RPMI8226 (cell line): Measurements from ENCODE around the gene TFF1.

ENCODE experiments used
- DNase-seq: peaks from one replicate; pipeline ENCODE4 v3.0.0-alpha.2; 2015

TFF1 gene

DNA sequence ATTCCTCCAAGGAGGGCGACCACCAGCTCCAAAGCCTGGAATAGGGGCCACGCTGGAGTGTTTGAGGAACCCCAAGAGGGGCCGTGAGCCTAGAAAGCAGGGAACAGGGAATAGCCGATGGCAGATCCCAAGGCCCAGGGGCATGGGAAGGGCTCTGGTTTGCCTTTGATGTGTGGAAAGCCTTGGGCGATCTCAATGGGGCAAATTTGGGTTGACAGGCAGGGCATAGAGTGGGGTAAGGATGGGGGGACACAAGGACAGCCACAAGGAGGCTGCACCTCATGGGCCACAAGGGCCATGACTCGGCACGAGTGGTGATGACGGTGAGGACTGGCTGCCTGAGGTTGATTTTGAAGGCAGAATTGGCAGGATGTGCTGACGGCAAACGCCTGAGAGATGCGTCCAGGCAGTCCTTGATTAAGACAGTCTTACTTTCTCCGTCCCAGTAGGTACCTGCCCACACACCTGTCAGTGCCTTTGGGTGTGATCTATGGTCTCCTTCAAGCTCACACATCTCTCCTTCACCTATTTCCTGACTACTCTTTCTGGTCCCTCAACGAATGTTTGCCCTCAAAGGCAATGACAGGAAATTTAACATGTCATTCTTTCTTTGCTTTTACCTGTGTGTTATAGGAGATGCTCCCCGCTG is 31.5 kb upstream of the TFF1 start:
- DNase-seq = no peak

DNA sequence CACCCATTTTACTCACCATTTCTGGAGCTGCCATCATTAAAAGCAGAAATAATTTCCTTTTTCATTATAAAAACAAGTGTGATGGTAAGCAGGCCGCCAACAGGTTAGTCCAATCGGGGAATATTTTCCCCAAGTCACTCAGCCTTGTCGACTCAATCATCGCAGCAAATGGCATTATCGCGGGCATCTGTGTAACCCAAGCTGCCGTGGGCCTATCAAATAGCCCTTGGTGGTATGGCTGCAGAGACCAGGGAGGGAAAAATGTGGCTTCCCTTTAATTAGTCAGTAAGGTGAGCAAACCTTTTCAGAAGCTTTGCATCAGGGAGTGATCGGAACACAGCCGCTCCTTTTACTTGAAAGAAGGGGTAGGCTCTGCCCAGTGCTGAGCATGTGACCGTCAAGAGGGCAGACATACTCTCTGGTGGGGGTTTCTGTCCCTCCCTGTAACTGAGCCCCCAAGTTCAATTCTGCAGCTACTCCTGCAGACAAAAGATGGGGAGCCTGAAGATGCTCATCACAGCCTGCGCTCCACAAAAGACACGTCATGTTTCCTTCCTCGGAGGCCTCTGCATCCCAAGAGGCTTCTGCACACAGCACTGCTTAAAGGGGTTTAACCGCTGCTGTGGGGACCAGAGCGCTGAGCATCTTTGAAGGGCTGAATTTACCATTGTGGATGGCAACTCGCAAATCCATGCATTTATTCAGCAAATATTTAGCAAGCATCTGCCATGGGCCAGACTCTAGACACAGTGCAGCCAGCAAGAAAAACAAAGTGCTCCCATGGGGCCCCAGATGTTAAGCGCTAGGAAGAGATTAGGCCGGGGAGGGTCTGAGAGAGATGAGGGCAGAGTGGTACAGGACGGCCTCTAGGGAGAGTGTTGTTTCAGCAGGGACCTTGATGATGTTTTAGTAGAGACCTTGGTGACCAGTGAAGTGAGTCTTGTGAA is 30.7 kb upstream of the TFF1 start:
- DNase-seq = no peak

DNA sequence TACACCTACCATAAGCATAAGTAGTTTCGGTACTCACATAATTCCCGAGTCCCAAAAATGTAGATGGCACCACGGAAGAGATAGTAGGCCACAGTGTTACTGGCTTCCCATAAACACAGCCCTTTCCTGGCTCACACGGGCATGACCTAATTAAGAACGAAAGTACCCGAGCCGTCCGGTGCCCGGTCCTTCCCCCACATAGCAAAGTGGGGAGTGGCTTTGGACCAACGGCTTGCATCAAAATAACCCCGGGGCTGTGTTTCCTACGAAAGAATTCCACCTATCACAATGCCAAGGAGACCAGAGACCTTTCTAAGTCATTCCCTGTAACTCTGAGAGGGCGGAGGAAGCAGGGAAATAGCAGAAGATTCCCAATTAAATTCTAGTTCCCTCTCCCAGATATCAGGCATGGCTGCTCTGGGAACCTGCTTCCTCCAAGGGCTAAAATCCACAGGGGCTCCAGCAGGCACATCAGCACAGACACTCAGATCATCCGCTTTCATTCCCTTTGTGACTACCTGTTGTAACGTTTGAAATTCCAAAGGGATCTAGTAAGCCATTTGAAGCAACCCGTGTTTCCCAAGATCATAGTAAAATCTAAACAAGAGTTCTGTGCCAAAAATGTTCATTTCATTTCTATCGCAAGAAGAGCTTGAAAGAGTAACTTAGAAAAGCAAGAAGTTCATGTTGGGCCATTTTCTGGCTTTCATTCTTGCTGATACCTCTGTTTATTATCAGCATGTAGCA is 29.7 kb upstream of the TFF1 start, which contains the start of gene TMPRSS3:
Gene TMPRSS3 (minus strand): TSS at position 148 of the 747 bp plus-strand sequence. CDS start 635 bp downstream, outside the sequence.
- DNase-seq = no peak

DNA sequence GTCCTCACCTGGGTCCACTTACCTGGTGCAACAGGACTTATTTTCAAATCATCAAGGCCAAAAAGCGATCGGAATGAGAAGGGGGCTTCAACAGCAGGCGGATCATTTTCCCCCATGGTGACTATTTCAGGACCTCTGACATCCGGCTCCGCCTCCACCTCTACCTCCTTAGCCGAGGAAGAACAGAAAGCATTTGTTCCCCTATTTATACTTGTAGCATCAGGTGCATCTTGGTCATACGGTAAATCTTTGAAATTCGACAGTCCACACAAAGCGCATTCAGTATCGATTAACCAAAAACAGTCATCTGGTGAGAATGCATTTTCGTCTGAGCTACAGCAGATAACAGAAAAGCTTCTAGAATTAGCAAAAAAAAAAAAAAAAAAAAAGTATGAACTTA is 29.0 kb upstream of the TFF1 start:
- DNase-seq = no peak

DNA sequence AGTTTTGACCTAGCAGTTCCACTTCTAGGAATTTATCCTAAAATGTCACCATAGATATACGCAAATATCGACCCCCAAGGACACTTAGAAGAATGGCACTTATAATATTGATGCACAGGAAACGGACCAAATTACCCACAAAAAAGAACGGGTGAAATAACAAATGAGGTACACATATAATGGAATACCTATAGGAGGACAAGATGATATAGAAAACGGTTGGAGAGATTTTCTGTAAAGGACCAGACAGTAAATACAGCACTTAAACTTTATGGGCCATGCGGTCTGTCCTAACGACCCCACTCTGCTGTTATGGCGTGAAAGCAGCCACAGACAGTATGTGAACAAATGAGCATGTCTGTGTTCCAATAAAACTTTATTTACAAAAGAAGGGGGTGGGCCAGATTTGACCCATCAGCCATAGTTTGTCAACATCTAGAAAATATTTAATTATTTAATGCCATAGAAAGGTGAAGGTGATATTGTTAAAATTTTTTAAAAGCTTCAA is 27.2 kb upstream of the TFF1 start:
- no peak for DNase-seq

DNA sequence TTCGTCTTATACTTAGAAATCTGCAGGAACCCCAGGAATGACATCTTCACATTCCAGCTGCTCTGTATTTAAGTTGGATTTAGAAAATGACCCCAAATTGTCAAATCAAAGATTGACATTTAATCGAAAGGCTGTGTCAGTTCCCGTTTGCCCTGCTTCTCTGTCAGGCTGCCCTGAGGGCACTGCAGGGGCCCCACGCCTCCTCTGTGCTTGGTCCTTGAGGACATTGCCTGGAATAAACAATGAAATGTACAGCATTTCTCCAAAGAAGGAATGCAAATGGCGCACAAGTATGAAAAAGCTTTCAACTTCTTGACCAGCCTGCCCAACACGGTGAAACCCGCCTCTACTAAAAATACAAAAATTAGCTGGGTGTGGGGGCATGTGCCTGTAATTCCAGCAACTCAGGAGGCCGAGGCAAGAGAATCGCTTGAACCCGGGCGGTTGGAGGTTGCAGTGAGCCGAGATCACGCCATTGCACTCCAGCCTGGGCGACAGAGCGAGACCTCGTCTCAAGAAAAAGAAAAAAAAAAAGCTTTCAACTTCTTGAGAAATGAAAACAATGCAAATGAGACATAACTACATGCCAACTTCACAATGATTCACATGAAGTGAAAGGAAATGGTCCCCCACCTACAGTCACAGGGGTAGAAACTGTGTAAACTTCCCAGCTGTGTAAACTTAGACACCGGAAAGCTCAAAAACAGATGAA is 26.6 kb upstream of the TFF1 start:
- DNase-seq = no peak

DNA sequence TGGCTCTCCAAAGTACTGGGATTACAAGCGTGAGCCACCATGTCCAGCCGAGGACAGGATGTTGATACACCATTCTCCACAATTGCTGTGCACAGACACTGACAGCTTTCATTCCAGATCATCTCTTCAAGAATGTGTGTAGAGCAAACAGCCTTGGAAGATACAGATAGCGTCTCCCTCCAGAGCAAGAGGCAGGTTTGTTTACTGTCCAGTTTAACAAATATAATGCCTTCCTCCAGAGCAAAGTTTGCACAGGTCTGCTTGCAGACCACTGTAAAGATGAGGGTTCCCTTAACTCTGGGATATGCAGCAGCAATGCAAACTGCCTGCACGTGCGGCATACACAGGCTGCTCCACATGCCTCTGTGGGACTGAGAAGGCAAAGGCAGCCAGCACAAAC is 25.0 kb upstream of the TFF1 start:
- DNase-seq = no peak

DNA sequence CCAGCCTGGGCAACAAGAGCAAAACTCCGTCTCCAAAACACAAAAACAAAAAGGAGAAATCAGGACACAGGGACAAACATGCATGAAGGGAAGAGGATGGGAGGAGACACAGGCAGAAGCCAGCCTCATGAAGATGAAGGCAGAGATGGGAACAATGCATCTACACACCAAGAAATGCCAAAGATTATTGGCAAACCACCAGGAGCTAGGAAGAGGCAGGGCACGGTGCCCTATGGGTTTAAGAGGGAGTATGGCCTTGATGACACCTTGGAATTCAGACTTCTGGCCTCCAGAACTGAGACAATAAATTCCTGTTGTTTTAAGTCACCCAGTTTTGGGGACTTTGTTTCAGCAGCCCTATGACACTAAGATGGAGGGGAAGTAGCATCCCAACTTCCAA is 24.4 kb upstream of the TFF1 start:
- no peak for DNase-seq

DNA sequence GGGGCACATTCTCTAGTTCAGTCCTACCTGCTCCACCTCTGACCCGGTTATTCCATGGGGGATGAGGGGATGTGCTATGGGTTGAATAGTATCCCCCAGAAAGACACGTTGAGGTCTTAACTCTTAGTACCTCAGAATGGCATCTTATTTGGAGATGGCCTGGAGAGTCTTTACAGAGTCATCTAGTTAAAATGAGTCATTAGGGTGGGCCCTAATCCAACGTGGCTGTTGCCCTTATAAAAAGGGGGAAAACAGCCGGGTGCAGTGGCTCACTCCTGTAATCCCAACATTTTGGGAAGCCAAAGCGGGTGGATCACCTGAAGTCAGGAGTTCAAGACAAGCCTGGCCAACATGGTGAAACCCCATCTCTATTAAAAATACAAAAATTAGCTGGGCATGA is 23.9 kb upstream of the TFF1 start:
- DNase-seq = no peak

DNA sequence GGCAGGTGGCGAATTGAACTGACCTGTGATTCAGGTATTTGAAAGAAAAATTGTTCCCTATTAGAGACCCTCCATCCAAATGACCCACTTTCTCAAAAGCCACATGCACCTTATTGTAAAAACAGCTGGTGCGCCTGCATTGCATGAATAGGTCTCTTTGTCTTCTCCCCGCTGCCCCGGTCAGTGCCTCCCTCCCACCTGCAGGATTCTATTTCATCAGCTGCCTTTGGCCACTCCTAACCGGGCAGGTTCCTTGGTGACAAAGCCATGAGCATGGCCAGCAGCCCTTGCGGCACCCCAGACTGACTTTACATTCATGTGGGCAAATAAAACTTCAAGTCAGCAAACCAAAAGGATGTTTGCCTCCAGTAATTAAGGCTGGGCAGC is 23.1 kb upstream of the TFF1 start:
- peak; percentile 31 for DNase-seq

DNA sequence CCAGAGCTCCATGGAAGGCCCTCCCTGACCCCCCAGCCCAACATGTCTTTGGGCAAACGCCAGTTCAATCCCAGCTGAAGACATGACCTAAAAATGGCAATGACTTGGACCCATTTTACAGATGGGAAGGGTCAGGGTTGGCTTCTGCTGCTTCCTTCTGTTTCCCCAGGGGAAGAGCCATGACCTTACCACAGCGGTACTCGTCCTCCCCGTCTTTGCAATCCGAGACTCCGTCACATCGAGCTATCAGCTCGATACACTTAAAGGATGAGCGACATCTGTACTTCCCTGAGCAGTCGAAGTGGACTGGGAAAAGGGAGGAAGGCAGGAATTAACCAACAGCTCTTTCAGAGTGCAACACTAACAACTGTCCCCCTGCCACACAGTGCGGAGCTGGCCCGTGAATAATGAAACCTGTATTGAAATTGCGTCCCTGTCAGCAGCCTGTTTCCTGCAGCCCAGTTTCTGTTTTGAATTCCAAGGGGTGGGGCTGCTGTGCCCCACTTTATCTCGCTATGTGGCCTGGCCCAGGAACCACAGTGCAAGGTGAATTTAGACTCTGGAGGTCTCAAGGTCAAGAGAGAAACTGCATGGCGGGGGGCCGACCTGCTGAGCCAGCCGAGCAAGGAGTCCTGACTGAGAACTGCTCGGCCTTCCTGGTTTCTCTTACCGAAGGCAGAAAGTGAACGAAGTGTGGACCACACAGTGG is 22.6 kb upstream of the TFF1 start:
- DNase-seq = peak; percentile 40

DNA sequence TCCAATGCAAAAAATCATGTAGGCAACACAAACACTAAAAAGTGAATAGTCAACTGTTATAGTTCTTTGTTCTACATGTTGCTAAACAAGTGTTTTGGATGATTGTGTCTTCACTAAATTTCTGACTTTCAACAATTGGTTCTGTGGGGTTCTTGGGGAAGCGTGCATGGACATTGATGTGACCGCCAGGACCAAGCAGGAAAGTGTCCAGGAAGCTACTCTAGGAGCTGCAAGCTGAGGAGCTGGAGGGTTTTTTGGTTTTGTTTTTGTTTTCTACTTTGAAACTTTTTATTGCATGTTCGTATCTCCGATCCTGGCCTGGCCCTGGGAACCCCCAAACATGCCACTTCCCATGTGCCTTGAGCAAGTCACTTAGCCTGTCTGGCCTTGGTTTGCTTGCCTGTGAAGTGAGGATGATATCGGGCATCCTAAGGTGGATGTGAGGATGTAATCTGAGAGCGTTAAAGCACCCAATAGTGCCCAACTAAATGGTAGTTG is 21.6 kb upstream of the TFF1 start:
- no peak for DNase-seq

DNA sequence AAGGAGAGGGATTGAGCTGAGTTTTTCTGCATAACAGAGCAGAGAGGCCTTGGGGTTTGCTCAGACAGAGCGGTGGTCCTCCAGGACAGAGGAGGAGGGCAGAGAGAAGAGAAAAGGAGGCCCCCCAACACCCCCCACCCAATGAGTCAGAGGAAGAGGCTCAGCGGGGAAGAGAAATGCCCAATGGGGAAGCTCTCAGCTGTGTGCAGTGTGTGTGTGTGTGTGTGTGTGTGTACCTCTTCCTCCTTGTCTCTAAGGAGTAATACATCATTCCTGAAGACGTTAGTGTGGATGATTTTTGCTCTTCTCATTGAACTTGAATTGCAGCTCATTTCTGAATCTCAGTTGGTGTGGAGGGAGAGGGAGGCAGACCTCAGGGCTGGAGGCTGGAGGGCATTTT is 20.8 kb upstream of the TFF1 start:
- no peak for DNase-seq

DNA sequence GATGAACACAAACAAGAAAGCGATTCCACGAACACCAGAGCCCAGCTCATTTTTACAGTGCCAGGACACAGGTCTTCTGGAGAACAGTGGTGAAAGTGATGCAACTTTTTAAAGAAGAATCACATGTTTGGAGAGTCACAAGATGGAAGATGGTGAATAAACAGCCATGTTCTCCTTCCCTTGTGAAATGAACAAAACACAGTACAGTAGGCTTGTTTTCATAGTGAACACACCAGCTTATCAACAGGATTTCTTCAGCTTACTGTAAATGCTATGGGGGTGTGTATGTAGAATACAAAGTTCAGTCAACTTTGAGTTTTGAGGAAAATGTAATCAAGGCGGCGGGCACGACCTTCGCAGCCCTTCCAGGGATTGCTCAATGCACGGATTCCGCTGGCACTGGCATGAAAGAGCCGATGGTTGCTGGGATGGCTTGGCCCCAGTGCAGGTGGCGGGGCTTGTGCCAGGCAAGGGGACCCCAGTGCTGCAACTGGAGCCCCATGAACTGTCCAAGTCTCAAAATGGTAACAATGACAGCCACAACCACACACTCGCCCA is 19.8 kb upstream of the TFF1 start:
- no peak for DNase-seq

DNA sequence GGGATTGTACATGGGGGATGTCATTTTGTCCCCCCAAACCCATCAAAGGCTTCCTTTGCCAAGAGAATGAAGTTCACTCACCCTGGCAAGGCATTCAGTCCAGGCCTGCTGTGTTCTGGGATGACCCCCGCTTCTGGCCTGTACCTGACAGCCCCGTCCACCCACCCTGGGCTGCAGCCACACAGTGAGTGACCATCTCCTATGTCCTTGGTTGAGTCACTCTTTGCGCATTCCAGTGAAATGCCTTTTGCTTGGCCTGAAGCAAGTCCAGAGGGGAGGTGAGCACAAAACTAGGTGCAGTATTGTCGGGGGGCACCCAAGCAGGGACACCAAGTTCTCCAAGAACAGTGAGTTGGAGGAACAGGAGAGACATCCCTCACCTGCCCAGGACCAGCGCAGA is 19.3 kb upstream of the TFF1 start:
- DNase-seq = no peak

DNA sequence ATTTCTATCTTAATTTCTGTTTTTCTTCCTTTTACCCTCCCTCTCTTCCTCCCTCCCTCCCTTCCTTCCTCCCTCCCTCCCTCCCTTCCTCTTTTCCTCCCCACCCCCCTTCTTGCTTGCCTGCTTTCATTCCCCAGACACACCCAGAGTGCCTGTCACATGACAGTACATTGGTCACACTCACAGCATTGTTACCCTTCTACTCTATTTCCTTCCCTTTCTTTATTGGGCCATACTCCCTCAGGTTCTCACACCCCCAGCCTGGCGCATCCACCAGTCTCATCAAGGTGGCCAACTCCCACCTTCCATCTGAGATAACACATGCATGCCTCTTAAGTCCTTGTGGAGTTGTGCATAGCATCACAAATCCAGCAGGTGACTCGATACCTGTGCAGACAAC is 18.7 kb upstream of the TFF1 start:
- no peak for DNase-seq

DNA sequence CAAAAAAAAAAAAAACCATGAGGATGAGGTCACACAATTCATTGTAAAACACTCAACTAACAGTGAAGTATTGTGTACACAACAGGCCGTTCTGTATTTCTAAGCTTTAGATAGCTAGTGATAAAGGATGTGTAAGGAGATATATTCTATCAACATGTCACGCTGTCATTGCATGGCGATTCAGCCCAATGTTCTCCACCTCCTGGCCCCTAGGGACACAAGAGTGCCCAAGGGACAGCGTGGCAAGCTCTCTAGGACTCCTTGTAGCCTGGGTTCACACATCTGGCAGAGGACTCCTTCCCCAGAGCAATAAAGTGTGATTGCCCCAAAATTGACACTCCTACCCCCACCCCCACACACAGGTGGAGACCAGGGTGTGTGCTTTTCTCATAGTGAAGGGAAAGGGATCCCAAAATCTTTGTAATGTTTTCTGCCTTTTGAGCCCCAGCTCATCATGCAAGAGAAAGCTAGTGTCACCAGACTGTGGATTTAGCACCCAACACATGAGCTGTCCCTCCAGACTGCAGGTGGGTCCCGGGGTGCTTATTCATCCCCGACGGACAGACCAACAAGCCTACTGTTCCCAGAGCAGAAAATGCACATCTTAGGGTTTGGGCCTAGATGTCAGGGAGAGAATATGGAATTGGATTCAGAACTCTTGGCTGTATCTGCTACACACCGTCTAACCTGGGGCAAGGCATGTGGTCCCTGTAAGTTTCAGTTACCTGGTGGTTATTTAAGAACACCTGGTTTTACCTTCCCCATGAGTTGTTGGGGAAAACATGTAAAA is 18.0 kb upstream of the TFF1 start:
- DNase-seq = no peak

DNA sequence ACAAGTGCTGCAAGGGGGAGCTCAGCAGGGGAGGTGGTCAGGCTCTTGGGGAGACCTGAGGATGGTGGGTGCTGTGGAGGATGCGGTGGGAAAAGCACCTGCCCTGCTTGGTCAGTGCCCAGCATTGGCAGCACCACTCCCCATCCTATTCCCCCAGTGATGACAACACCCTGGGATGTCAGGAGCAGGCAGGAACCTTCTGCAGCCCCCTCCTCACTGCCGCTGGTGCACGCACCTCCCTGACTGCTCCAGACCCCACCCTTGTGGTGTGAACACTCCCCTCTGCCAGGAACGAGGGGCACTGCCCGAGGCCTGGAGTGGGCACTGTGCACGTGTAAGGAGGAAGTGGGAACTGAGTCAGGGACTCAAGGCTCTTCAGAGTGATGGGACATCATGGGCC is 17.0 kb upstream of the TFF1 start:
- DNase-seq = no peak

DNA sequence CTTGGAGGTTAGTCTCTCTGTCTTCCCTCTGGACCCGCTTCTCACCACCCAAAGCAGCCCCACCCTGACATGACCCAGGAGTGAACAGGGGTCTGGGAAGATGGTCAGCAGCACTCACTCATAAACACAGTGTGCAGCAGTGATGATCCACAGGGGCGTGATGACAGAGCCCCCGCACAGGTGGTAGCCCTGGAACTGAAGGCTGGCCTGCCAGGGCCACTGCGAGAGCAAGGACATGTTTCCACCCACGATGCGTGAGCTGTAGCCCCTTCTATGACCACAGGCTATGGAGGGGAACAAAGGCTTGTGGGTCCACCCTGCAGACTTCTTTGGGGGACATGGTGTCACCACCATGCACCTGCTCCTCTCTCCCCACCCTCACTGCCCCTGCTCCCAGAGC is 16.6 kb upstream of the TFF1 start:
- DNase-seq = no peak

DNA sequence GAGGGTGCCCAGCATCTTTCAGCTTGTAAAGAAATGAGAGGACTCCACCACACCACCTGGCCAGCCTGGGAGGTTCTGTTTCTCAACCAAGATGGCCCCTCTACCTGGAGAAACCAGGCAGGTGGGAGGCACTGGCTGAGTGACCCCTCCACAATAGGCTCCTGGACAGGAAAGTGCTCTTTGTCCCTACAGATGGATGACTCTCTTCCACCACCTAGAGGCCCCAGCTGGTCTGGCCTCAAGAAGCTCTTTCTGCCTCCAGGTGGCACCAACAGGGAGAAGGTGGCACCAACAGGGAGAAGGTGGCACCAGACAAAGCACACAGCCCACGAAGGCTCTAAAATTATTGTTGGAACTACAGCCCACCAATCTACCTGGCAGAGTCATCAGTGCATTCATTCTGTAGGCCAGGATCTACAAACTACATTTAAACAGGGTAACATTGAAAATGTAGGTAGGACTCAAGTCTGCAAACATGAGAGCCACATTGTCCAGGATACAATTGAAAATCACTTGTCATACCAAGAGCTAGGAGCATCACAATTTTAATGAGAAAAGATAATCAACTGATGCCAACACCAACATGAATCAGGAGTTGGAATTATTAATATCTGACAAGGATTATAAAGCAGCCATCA is 15.1 kb upstream of the TFF1 start:
- peak; percentile 83 for DNase-seq
